Gastrocnemius medialis (tissue), 4 donors: ENCODE results near the gene CCDC93. TPM values are rescaled to one million over a fixed set of nuclear protein-coding genes. Genes with fewer than 3 reads are reported as not detected.

Source experiments
- ATAC-seq, 2 donors: fragments of 150-250 bp; one replicate each; pipeline ENCODE4 v1.9.1; 2016
- DNase-seq, 2 donors: peaks; one replicate each; pipeline ENCODE4 v3.0.0-alpha.2; 2019
- H3K27ac ChIP-seq, 4 donors: fragments of 200-600 bp; sonication (generic); 1 replicate in 1 of 4; 2 replicates in 3 of 4; pipeline ENCODE4 v1.5.1; 2016 to 2018; ENCODE audit warnings: mild to moderate bottlenecking in 2 of 4, moderate library complexity in 1 of 4
- H3K27me3 ChIP-seq, 3 donors: fragments of 200-600 bp; sonication (generic) in 2 of 3; 1 replicate in 1 of 3; 2 replicates in 2 of 3; pipeline versions ENCODE4 v1.5.1 to v1.6.0; 2016 to 2019; ENCODE audit warnings: mild to moderate bottlenecking in 1 of 3, moderate library complexity in 1 of 3
- H3K36me3 ChIP-seq, 2 donors: fragments of 200-600 bp; sonication (generic) in 1 of 2; one replicate each; pipeline ENCODE4 v1.5.1; 2017 to 2018
- H3K4me1 ChIP-seq, 2 donors: fragments of 200-600 bp; sonication (generic) in 1 of 2; one replicate each; pipeline ENCODE4 v1.5.1; 2016 to 2017; ENCODE audit warnings: mild to moderate bottlenecking in 2 of 2
- H3K4me3 ChIP-seq, 4 donors: fragments of 200-600 bp; sonication (generic) in 3 of 4; 1 replicate in 1 of 4; 2 replicates in 3 of 4; pipeline ENCODE4 v1.5.1; 2016 to 2019; ENCODE audit warnings: mild to moderate bottlenecking in 2 of 4
- H3K9me3 ChIP-seq, 3 donors: fragments of 200-600 bp; sonication (generic) in 2 of 3; 1 replicate in 1 of 3; 2 replicates in 2 of 3; pipeline ENCODE4 v1.5.1; 2016 to 2019
- POLR2A ChIP-seq, 2 donors: fragments of 450-650 bp; IDR thresholded peaks; one replicate each; pipeline ENCODE4 v1.6.1; 2017; ENCODE audit warnings: antibody characterized with exemption in 2 of 2, mild to moderate bottlenecking in 2 of 2, moderate library complexity in 2 of 2
- in situ Hi-C, 4 donors: fragments of 200-750 bp; cut with MboI; loops; one replicate each; pipeline versions ENCODE4 v1.15.0 to v1.8.0; 2017; ENCODE audit warnings: low sequenced_read_pairs in 4 of 4
- intact Hi-C: fragments of 100-400 bp; cut with DNase I; formaldehyde crosslinking; loops from one replicate; pipeline ENCODE4 v1.15.1; 2023; ENCODE audit warnings: low total_unique reads
- total RNA-seq, 4 donors: library from RNA; depleted of rRNA; stranded (reverse); fragments of >200 nt; gene quantifications; one replicate each; pipeline versions ENCODE4 v1.1.0 to v1.2.3, GENCODE V29; 2016
- TF ChIP-seq, protein P1 (sequence below), 5 experiments: fragments of 450-650 bp in 3 of 5; fragments of 200-600 bp in 2 of 5; sonication (generic) in 2 of 5; IDR thresholded peaks in 4 of 5; conservative IDR thresholded peaks in 1 of 5; 1 replicate in 4 of 5; 2 replicates in 1 of 5; pipeline ENCODE4 v1.5.1; 2016 to 2019; ENCODE audit warnings: antibody characterized with exemption in 5 of 5, mild to moderate bottlenecking in 3 of 5, moderate library complexity in 3 of 5

The CCDC93 gene
- total RNA-seq, 4 donors from 2014 or later = 9.6 to 13.6 (median 12.8) TPM

DNA sequence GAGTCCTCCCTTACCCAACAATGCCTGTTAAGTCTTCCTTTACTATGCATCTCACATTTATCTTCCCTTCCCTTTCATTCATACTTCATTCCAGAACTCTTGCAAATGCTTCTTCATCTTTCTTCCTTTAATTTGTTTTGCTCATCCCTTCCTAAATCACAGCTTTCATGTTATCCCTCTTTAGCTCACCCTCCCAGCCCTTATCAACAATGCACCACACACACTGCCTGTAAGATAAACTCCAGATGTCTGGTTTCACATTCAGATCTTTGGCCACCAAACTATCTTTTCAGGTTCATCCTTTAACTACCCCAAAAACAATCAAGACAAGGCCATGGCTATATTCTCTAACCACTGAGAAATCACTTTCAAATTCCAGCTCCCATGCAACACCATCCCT is 3.4 kb downstream of the CCDC93 start:
- TF ChIP-seq POLR2A (IDR thresholded peaks at IDR 0.05) = no peak
- TF ChIP-seq, protein P1, sequence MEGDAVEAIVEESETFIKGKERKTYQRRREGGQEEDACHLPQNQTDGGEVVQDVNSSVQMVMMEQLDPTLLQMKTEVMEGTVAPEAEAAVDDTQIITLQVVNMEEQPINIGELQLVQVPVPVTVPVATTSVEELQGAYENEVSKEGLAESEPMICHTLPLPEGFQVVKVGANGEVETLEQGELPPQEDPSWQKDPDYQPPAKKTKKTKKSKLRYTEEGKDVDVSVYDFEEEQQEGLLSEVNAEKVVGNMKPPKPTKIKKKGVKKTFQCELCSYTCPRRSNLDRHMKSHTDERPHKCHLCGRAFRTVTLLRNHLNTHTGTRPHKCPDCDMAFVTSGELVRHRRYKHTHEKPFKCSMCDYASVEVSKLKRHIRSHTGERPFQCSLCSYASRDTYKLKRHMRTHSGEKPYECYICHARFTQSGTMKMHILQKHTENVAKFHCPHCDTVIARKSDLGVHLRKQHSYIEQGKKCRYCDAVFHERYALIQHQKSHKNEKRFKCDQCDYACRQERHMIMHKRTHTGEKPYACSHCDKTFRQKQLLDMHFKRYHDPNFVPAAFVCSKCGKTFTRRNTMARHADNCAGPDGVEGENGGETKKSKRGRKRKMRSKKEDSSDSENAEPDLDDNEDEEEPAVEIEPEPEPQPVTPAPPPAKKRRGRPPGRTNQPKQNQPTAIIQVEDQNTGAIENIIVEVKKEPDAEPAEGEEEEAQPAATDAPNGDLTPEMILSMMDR (IDR thresholded peaks at IDR 0.05 in 4 of 5, conservative IDR thresholded peaks at IDR 0.05 in 1 of 5) = no peak
- Histone ChIP-seq H3K27ac (no peak overlapping the region), H3K4me1 (peaks cover 18 to 22% of the 10 kb centered on the region in 2 donors), H3K4me3 (no peak overlapping the region), H3K9me3 (no peaks in the 10 kb centered on the region), H3K36me3 (peaks cover 4 to 35% of the 10 kb centered on the region in 2 donors), H3K27me3 (no peaks in the 10 kb centered on the region)
- in situ Hi-C loops = no loop called here
- ATAC-seq (no peak), DNase-seq (no peak)
- intact Hi-C loops = no loop called here

DNA sequence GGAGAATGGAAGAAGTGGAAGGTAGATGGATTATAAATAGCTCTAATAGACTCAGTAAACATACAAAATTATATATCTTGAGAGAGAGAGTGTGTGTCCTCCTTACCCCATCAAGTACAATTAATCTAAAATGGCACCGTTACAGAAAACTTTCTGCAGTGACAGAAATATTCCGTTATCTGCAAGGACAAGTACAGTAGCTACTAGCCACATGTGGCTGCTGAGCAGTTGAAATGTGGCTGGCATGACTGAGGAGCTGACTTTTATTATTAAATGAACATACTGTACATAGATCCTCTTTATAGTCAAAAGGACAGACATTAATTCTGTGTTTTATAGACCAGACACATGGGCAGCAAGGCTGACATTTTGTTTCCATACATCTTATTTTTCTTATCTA is 7.0 kb downstream of the CCDC93 start:
- Histone ChIP-seq H3K27me3 (no peaks in the 10 kb centered on the region), H3K9me3 (no peaks in the 10 kb centered on the region), H3K4me1 (peaks cover 3 to 13% of the 10 kb centered on the region in 2 donors), H3K27ac (no peak overlapping the region), H3K36me3 (peaks cover 4 to 54% of the 10 kb centered on the region in 2 donors), H3K4me3 (no peak overlapping the region)
- in situ Hi-C loops (loop anchor here in 2 of 4 donors (10.0 kb wide), 1 partner anchor 182 kb away; no protein-coding TSS in a partner anchor), intact Hi-C loops (no loop called here)
- ATAC-seq (no peak), DNase-seq (no peak)
- TF ChIP-seq, protein P1 (IDR thresholded peaks at IDR 0.05 in 4 of 5, conservative IDR thresholded peaks at IDR 0.05 in 1 of 5) = no peak
- no peak for TF ChIP-seq POLR2A (IDR thresholded peaks at IDR 0.05)

DNA sequence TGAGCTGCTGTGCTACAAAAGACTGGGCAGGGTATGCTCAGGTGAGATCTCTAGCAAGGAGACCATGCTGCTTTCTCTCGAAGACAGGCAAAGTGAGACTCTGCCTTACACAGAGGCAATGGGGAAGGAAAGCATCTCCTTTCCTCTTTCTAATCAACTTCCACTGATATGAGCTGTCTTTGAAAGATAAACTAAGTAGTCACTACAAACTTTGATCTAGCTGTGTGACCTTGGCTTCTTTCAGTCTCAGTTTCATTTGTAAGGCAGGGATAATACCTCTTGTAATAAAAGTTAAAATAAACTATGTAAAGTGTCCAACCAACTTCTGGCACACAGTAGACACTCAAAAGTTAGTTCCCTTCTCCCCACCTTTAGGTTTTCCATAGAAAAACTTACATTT is 7.5 kb downstream of the CCDC93 start:
- TF ChIP-seq POLR2A (IDR thresholded peaks at IDR 0.05) = no peak
- no peaks in the 10 kb centered on the region for H3K9me3 ChIP-seq
- intact Hi-C loops = no loop called here
- no peaks in the 10 kb centered on the region for H3K27me3 ChIP-seq
- peaks cover 0 to 11% of the 10 kb centered on the region in 2 donors for H3K4me1 ChIP-seq
- DNase-seq = no peak
- in situ Hi-C loops = loop anchor here in 2 of 4 donors (10.0 kb wide), 1 partner anchor 182 kb away; no protein-coding TSS in a partner anchor
- H3K36me3 ChIP-seq = peaks cover 4 to 59% of the 10 kb centered on the region in 2 donors
- no peak for ATAC-seq
- H3K27ac ChIP-seq = no peak overlapping the region
- H3K4me3 ChIP-seq = no peak overlapping the region

DNA sequence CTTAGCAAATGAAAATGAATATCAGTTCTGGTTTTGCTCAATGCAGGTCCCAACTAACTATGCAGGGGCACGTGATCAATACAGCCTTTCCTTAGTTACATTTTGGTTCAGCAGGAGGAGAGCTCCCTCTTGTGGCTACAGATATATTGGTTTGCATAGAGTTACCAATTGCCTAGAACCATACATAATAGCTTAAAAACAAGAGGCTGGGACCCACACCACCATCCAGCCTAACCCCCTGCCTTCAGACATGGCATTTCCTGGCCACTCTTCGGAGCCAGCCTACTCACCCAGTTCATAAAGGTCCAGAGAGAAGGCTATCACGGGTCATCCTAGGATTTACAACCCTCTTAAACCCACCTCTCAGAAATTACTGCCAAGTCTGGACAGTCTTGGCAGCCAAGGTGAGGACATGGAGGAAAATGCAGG is 10.5 kb downstream of the CCDC93 start:
- no peak overlapping the region for H3K27ac ChIP-seq
- peaks cover 4 to 73% of the 10 kb centered on the region in 2 donors for H3K36me3 ChIP-seq
- in situ Hi-C loops (loop anchor here (5.0 to 10.0 kb wide), 3 partner anchors 171 to 179 kb away; no protein-coding TSS in a partner anchor), intact Hi-C loops (loop anchor here (1.0 to 2.0 kb wide), 3 partner anchors 35 to 189 kb away; partner anchors contain the start of gene DDX18)
- ATAC-seq = peak; percentile 90 to 97
- no peaks in the 10 kb centered on the region for H3K9me3 ChIP-seq
- TF ChIP-seq, protein P1 (IDR thresholded peaks at IDR 0.05 in 4 of 5, conservative IDR thresholded peaks at IDR 0.05 in 1 of 5) = peak; percentile 62 to 83 (median 71)
- TF ChIP-seq POLR2A (IDR thresholded peaks at IDR 0.05) = no peak
- DNase-seq = peak; percentile 10 to 16
- H3K4me1 ChIP-seq = peaks cover 0 to 5% of the 10 kb centered on the region in 2 donors
- no peak overlapping the region for H3K4me3 ChIP-seq
- H3K27me3 ChIP-seq = no peaks in the 10 kb centered on the region

DNA sequence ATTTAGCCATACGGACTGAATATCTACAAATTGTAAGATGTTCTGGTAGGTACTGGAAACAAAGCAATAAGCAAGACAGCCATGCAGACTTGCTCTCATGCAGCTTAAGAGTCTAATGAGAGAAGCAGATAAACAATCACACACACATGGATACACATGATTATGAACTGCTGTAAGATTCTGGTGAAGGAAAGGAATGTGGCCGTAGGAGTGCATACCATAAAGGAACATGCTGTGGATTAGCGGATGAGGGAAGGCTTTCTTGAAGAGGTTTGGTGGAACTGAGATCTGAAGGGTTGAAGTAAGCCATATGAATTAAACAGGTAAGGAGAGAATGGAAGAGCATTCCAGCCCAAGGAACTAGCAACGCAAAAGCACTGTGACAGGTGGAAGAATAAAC is 13.8 kb downstream of the CCDC93 start:
- DNase-seq = no peak
- in situ Hi-C loops (loop anchor here (5.0 to 10.0 kb wide), 3 partner anchors 168 to 175 kb away; no protein-coding TSS in a partner anchor), intact Hi-C loops (no loop called here)

More for the DNA sequence above, 13.8 kb downstream of the CCDC93 start:
- ATAC-seq = no peak
- Histone ChIP-seq H3K27ac (no peak overlapping the region), H3K36me3 (peaks cover 0 to 55% of the 10 kb centered on the region in 2 donors), H3K4me1 (peaks cover 7 to 19% of the 10 kb centered on the region in 2 donors), H3K4me3 (no peak overlapping the region), H3K27me3 (no peaks in the 10 kb centered on the region), H3K9me3 (no peaks in the 10 kb centered on the region)
- TF ChIP-seq POLR2A (IDR thresholded peaks at IDR 0.05) = no peak
- TF ChIP-seq, protein P1 (IDR thresholded peaks at IDR 0.05 in 4 of 5, conservative IDR thresholded peaks at IDR 0.05 in 1 of 5) = no peak
